ENCODE results near the gene LSP1.

- no peak for TF ChIP-seq CTCF (IDR thresholded peaks at IDR 0.05)
- TF ChIP-seq POLR2A (IDR thresholded peaks at IDR 0.05), result no peak
These were observed 34.8 kb downstream of the LSP1 start for GRCh38 chr11:1887451-1888346.

Measured in transverse colon (tissue), 3 donors.